ENCODE results near the gene CPLX4.

CPLX4 gene

DNA sequence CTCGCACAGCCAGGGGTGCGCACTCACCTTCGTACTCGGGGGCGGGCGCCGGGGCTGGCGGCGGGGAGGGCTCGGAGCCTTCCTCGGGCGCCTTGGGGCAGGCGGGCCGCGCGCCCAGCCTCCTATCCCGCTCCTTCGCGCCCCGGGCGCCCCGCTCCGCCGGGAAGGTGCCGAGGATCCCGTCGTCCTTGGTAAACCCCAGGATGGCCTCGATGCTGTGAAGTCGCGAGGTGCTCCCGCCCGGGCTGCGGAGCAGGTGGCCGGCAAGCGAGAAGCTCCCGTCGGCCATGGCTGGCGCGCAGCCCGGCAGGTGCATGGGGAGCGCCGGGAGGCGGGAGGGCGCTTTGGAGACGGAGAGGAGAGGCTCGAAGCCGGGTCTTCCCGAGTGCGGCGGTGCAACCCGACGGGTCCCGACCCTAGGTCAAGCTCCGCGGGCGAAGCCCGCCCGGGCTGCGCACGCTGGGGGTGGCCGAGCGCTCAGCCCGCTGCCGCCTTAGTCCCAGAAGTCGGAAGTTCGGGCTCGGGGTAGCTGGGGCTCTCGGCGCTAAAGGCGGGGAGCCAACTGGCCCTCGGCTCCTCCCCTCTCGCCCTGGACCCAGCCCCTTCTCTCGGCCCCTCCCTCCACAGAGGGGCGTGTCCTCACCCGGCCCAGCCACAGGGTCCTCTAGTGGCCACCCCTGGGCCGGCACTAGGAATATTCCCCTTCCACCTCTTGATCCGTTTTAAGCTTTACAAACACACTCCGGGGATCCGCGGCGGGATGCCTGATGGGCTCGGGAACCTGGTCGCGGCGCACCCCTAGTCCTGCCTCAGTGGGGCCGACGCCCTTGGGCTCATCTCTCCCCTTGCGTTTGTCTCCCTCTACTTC, 45.3 kb downstream of the CPLX4 start, which contains the start of gene RAX:
TSS of gene RAX (minus strand) at position 564 of the 868 bp plus-strand sequence. CDS start at position 316, 248 bp downstream.
- no peak for TF ChIP-seq CTCF (IDR thresholded peaks at IDR 0.05)
- peak within 1 kb of the TSS; percentile 66 for H3K4me2 ChIP-seq (ENCODE audit: low read length)
- no peaks in the 10 kb centered on the region for H3K36me3 ChIP-seq (ENCODE audit: control insufficient read depth, insufficient read depth, low read length)
- no peaks in the 10 kb centered on the region for H3K4me1 ChIP-seq
- H3K79me2 ChIP-seq = no peaks in the 10 kb centered on the region
- no peak within 1 kb of the TSS for H3K9ac ChIP-seq
- H2AFZ ChIP-seq = peak within 1 kb of the TSS; percentile 45
- peak within 1 kb of the TSS; percentile 24 for H3K4me3 ChIP-seq (ENCODE audit: low read depth, low read length)
- H3K9me3 ChIP-seq (ENCODE audit: control insufficient read depth, low read length) = no peaks in the 10 kb centered on the region
- H3K27me3 ChIP-seq (ENCODE audit: control insufficient read depth, insufficient read depth, low read length) = peaks cover 22% of the 10 kb centered on the region
- H3K27ac ChIP-seq = no peak within 1 kb of the TSS

DNA sequence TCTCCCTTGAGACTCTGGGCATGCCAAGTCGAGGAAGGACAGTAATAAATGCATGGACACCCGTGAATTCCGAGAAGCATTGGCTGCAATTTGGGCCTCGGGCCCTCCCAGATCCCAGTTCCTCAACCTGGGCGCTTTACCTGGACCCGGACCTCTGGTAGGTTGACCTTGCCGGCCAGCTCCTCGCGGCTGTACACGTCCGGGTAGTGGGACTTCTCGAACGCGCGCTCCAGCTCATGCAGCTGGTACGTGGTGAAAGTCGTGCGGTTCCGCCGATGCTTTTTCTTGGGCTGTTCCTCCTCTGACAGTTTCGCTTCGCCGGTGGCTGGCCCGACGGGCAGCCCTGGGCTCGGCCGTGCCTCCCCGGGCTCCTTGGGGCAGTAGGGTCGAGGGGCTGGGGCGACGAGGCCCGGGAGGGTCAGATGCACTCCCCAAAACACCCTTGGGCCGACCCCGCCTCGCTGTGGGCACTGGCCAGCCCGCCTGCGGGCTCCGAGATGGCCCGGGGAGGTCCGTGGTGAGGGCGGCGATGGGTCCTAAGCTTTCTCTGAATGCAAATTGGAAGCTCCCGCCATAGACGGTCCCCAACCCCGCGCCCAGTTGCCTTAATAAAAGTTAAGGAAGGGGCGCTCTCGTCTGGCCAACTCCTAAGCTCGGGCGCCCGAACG, 46.1 kb downstream of the CPLX4 start:
- H2AFZ ChIP-seq = peak overlapping the region; percentile 45
- H3K36me3 ChIP-seq (ENCODE audit: control insufficient read depth, insufficient read depth, low read length) = no peaks in the 10 kb centered on the region
- H3K4me3 ChIP-seq (ENCODE audit: low read depth, low read length) = peak overlapping the region; percentile 24
- no peak overlapping the region for H3K27ac ChIP-seq
- H3K9ac ChIP-seq = no peak overlapping the region
- no peaks in the 10 kb centered on the region for H3K79me2 ChIP-seq
- peaks cover 22% of the 10 kb centered on the region for H3K27me3 ChIP-seq (ENCODE audit: control insufficient read depth, insufficient read depth, low read length)
- no peaks in the 10 kb centered on the region for H3K9me3 ChIP-seq (ENCODE audit: control insufficient read depth, low read length)
- no peak for TF ChIP-seq CTCF (IDR thresholded peaks at IDR 0.05)
- H3K4me1 ChIP-seq = no peaks in the 10 kb centered on the region
- peak overlapping the region; percentile 66 for H3K4me2 ChIP-seq (ENCODE audit: low read length)

DNA sequence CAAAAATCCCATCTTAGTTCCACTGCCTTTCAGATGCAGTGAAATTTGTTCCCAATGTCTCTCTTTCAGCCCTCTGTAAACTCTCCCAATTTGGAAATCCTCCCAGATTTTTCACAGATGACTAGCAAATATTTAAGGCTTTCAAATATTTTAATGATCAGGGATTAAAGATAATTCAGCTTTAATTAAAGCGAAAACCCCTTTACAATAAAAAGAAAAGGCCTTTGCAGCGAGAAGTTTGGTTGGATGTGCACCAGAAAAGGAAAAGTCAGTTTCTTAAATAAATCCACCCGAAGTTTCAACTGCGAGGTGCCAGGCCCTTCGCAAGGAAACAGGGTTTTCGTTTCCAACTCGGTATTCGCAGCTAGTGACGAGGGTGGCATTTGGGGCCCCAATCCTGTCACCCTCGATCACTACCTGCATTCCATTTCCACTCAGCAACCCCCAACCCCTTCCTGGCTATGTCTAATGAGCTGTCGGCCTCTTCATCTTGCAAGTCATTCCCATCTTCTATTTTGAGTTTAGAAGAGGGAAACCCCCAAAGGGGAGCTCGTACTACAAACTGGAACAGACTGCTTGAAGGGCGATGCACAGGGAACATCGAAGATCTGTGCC, 46.7 kb downstream of the CPLX4 start:
- Histone ChIP-seq H3K4me1 (no peaks in the 10 kb centered on the region), H3K27ac (no peak overlapping the region), H3K79me2 (no peaks in the 10 kb centered on the region), H3K9me3 (ENCODE audit: control insufficient read depth, low read length) (no peaks in the 10 kb centered on the region), H2AFZ (no peak overlapping the region), H3K4me2 (ENCODE audit: low read length) (no peak overlapping the region), H3K9ac (no peak overlapping the region), H3K4me3 (ENCODE audit: low read depth, low read length) (no peak overlapping the region), H3K36me3 (ENCODE audit: control insufficient read depth, insufficient read depth, low read length) (no peaks in the 10 kb centered on the region), H3K27me3 (ENCODE audit: control insufficient read depth, insufficient read depth, low read length) (peaks cover 22% of the 10 kb centered on the region)
- no peak for TF ChIP-seq CTCF (IDR thresholded peaks at IDR 0.05)

DNA sequence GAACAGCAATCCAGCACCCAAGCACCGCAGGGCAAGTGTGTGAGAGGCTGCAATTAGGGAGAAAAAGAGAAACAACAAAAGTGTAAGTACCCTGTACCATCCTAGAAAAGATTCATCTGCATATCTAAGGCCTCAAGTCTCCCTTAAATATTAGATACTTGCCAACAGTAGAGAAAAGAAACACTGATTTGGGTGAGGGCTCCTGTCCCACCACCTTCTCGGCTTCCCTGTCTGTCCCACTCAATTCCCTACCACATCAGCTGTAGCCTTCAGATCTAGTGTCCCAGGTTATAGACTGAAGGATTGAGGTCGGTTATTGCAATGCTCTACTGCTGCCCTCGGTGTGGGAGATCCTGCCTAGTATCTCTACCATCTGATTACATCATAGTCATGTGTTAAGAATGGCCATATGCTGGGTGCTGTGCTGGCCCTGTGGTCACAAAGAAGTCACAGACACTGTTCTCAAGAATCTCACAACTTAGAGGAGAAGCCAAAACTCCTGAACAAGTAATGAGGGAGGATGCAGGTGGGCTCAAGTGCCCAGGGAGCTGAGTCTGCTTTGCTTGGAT, 47.7 kb downstream of the CPLX4 start:
- peaks cover 22% of the 10 kb centered on the region for H3K27me3 ChIP-seq (ENCODE audit: control insufficient read depth, insufficient read depth, low read length)

More for the DNA sequence above, 47.7 kb downstream of the CPLX4 start:
- Histone ChIP-seq H3K4me3 (ENCODE audit: low read depth, low read length) (no peak overlapping the region), H3K9me3 (ENCODE audit: control insufficient read depth, low read length) (no peaks in the 10 kb centered on the region), H3K27ac (no peak overlapping the region), H3K4me1 (no peaks in the 10 kb centered on the region), H3K36me3 (ENCODE audit: control insufficient read depth, insufficient read depth, low read length) (no peaks in the 10 kb centered on the region), H3K79me2 (no peaks in the 10 kb centered on the region), H2AFZ (no peak overlapping the region), H3K4me2 (ENCODE audit: low read length) (no peak overlapping the region), H3K9ac (no peak overlapping the region)
- TF ChIP-seq CTCF (IDR thresholded peaks at IDR 0.05) = no peak

All from parathyroid adenoma (tissue), 2 donors.